Endothelial cell of umbilical vein (primary cell): Measurements from ENCODE around the gene PIGB.

Experiments used
- CTCF ChIP-seq, 2 donors: IDR thresholded peaks; 1 replicate in 1 of 2; 2 replicates in 1 of 2; pipeline ENCODE4 v1.5.1; 2011; ENCODE audit warnings: low read length in 2 of 2, mild to moderate bottlenecking in 2 of 2, moderate library complexity in 2 of 2, control low read depth in 1 of 2, inconsistent platforms in 1 of 2, low read depth in 1 of 2; ENCODE audit not compliant: insufficient read depth in 1 of 2; ENCODE audit errors: extremely low read depth in 1 of 2
- GATA2 ChIP-seq: IDR thresholded peaks from 2 replicates; pipeline ENCODE4 v1.7.0; 2011; ENCODE audit warnings: low read depth, mild to moderate bottlenecking, moderate library complexity, mixed read lengths, low read length; ENCODE audit not compliant: insufficient read length, insufficient read depth
- MAX ChIP-seq: IDR thresholded peaks from 2 replicates; pipeline ENCODE4 v1.6.1; 2011; ENCODE audit not compliant: insufficient read depth, insufficient read length
- MYC ChIP-seq: IDR thresholded peaks from one replicate; pipeline ENCODE4 v1.6.1; 2011; ENCODE audit warnings: mild to moderate bottlenecking, low read depth, low read length
- POLR2A ChIP-seq: IDR thresholded peaks from 2 replicates; pipeline ENCODE4 v1.6.1; 2012; ENCODE audit warnings: low read depth, mild to moderate bottlenecking, control low read depth, low read length
- POLR2AphosphoS5 ChIP-seq: IDR thresholded peaks from 2 replicates; pipeline ENCODE4 v1.6.1; 2012; ENCODE audit warnings: low read depth, mild to moderate bottlenecking, control low read depth, low read length, moderate library complexity; ENCODE audit not compliant: insufficient read depth

GRCh38 chr15:55289011-55289745 is 29.8 kb upstream of the PIGB start:
- TF ChIP-seq POLR2AphosphoS5 (peak; percentile 23), CTCF (IDR thresholded peaks at IDR 0.05; ENCODE audit: extremely low read depth in 1 of 2, insufficient read depth in 1 of 2, low read depth in 1 of 2, low read length in 2 of 2) (no peak), POLR2A (no peak), MYC (no peak), MAX (no peak), GATA2 (no peak)
